ENCODE measurements around the gene ZBTB40.

The ZBTB40 gene

DNA sequence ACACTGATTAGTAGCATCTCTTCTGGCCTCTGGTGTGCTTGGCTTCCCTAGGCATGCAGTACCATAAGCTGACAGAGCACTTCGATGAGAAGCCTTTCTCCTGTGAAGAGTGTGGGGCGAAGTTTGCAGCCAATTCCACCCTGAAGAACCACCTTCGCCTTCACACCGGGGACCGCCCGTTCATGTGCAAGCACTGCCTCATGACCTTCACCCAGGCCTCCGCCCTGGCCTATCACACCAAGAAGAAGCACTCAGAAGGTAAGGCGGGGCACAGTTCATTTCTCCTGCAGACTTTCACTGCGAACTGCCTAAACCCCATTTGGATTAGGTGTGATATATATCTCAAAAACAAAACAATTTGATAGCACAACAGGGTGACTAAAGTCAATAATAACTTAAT, 61.2 kb downstream of the ZBTB40 start:
- peaks cover 0 to 3% of the 10 kb centered on the region in 2 donors for H3K4me1 Mint-ChIP-seq
- no peak for DNase-seq
- ATAC-seq (replicated peaks), result no peak
- H3K36me3 Mint-ChIP-seq, result peaks cover 72 to 81% of the 10 kb centered on the region in 2 donors
- no peak overlapping the region for H3K27ac Mint-ChIP-seq
- no peak overlapping the region for H3K4me3 Mint-ChIP-seq
- H3K27me3 Mint-ChIP-seq, result no peaks in the 10 kb centered on the region
- no peaks in the 10 kb centered on the region for H3K9me3 Mint-ChIP-seq

DNA sequence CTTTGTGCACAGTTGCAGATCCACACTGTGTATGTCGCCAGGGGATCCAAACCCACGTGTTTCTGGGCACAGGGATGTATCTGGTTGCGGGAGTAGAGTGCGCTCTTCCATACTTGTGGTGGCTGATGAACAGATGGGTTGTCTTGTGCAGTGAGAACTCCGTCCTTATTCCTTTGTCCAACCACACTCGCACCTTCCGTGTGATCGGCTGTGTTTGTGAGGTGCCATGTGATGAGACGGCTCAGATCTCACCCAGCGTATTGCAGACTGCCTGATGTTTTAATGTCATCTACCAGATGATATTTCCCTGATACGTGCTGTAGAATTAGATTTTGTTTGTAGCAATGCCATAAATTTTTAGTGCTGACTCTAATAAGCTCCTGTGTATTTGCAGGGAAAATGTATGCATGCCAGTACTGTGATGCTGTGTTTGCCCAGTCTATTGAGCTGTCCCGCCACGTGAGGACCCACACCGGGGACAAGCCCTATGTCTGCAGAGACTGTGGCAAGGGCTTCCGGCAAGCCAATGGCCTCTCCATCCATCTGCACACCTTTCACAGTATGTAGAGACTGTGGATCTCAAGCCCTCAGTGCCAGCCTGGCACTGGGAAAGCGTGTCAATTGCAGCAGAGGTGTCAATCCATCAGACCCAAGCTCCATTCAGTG, 65.4 kb downstream of the ZBTB40 start:
- no peak for DNase-seq
- no peak for ATAC-seq (replicated peaks)
- no peaks in the 10 kb centered on the region for H3K9me3 Mint-ChIP-seq
- H3K4me1 Mint-ChIP-seq, result peaks cover 0 to 3% of the 10 kb centered on the region in 2 donors
- no peaks in the 10 kb centered on the region for H3K27me3 Mint-ChIP-seq
- peaks cover 70 to 75% of the 10 kb centered on the region in 2 donors for H3K36me3 Mint-ChIP-seq
- H3K4me3 Mint-ChIP-seq, result no peak overlapping the region
- no peak overlapping the region for H3K27ac Mint-ChIP-seq

- no peaks in the 10 kb centered on the region for H3K27me3 Mint-ChIP-seq
- no peak overlapping the region for H3K27ac Mint-ChIP-seq
- no peaks in the 10 kb centered on the region for H3K9me3 Mint-ChIP-seq
- H3K4me3 Mint-ChIP-seq, result no peak overlapping the region
- ATAC-seq (replicated peaks) (no peak), DNase-seq (no peak)
- H3K36me3 Mint-ChIP-seq, result peaks cover 62 to 72% of the 10 kb centered on the region in 2 donors
- peaks cover 0 to 3% of the 10 kb centered on the region in 2 donors for H3K4me1 Mint-ChIP-seq
Observed at GRCh38 chr1:22517956-22518355, 66.3 kb downstream of the ZBTB40 start.

- peaks cover 0 to 3% of the 10 kb centered on the region in 2 donors for H3K4me1 Mint-ChIP-seq
- DNase-seq (no peak), ATAC-seq (replicated peaks) (no peak)
- H3K9me3 Mint-ChIP-seq, result no peaks in the 10 kb centered on the region
- H3K36me3 Mint-ChIP-seq, result peaks cover 61 to 71% of the 10 kb centered on the region in 2 donors
- no peaks in the 10 kb centered on the region for H3K27me3 Mint-ChIP-seq
- H3K4me3 Mint-ChIP-seq, result no peak overlapping the region
- no peak overlapping the region for H3K27ac Mint-ChIP-seq
Observed at GRCh38 chr1:22518379-22518778, 66.7 kb downstream of the ZBTB40 start.

GRCh38 chr1:22520871-22521270, 69.2 kb downstream of the ZBTB40 start:
- H3K4me3 Mint-ChIP-seq, result no peak overlapping the region
- DNase-seq (no peak), ATAC-seq (replicated peaks) (no peak)
- no peaks in the 10 kb centered on the region for H3K27me3 Mint-ChIP-seq
- H3K4me1 Mint-ChIP-seq, result no peaks in the 10 kb centered on the region
- peaks cover 57 to 69% of the 10 kb centered on the region in 2 donors for H3K36me3 Mint-ChIP-seq
- no peak overlapping the region for H3K27ac Mint-ChIP-seq
- no peaks in the 10 kb centered on the region for H3K9me3 Mint-ChIP-seq

- DNase-seq (no peak), ATAC-seq (replicated peaks) (no peak)
- H3K36me3 Mint-ChIP-seq, result peaks cover 59 to 66% of the 10 kb centered on the region in 2 donors
Observed at GRCh38 chr1:22521692-22522091, 70.0 kb downstream of the ZBTB40 start.

GRCh38 chr1:22522221-22522743, 70.6 kb downstream of the ZBTB40 start:
- peaks cover 58 to 68% of the 10 kb centered on the region in 2 donors for H3K36me3 Mint-ChIP-seq
- no peak overlapping the region for H3K27ac Mint-ChIP-seq

More at GRCh38 chr1:22521692-22522091, 70.0 kb downstream of the ZBTB40 start:
- H3K4me3 Mint-ChIP-seq, result no peak overlapping the region
- no peaks in the 10 kb centered on the region for H3K4me1 Mint-ChIP-seq
- H3K27me3 Mint-ChIP-seq, result no peaks in the 10 kb centered on the region
- H3K9me3 Mint-ChIP-seq, result no peaks in the 10 kb centered on the region
- H3K27ac Mint-ChIP-seq, result no peak overlapping the region

DNA sequence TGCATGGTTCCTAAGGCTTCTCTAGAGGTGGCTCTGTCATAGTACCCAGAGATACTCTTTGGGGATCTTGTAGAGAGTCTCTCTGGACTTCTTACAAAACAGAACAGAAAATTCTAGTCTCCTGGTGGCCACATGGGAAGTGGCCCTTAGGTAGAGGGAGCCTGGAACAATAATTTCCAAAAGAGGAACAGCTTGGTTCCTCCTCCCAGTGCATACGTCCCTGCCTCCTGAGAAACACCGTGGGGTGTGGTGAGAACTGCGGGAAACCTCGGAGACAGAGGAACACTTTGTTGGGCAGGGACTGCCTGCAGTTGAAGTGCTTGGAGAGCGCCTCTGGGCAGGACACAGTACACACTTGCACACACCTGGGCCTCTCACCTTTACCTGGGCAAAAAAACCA, 72.8 kb downstream of the ZBTB40 start:
- H3K36me3 Mint-ChIP-seq, result peaks cover 52 to 65% of the 10 kb centered on the region in 2 donors

More at GRCh38 chr1:22522221-22522743, 70.6 kb downstream of the ZBTB40 start:
- ATAC-seq (replicated peaks) (no peak), DNase-seq (no peak)
- Mint-ChIP-seq H3K4me1 (no peaks in the 10 kb centered on the region), H3K9me3 (no peaks in the 10 kb centered on the region), H3K4me3 (no peak overlapping the region), H3K27me3 (no peaks in the 10 kb centered on the region)

DNA sequence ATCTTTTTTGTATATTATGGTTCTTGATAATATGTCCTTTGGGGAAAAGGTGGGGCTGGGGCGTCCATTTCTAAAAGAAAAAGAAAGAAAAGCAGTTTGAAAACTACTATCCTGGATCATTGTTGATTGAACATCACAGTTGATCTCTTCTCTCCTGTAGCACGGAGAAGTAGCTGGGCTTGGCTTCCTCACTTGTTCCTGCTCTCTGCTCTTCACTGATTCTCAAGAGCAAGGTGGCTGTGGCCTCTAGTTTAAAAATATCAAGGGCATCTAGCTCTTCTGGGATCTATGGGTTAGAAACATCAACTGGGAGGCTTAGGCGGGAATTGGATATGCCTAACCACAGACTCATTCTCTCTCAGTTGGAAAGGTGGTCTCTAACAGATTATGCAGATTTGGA, 73.6 kb downstream of the ZBTB40 start:
- Mint-ChIP-seq H3K27ac (no peak overlapping the region), H3K36me3 (peaks cover 53 to 69% of the 10 kb centered on the region in 2 donors), H3K4me3 (no peak overlapping the region), H3K4me1 (no peaks in the 10 kb centered on the region), H3K27me3 (no peaks in the 10 kb centered on the region), H3K9me3 (no peaks in the 10 kb centered on the region)
- DNase-seq (no peak), ATAC-seq (replicated peaks) (no peak)

More for the DNA sequence above, 72.8 kb downstream of the ZBTB40 start:
- H3K27me3 Mint-ChIP-seq, result no peaks in the 10 kb centered on the region
- H3K4me1 Mint-ChIP-seq, result no peaks in the 10 kb centered on the region
- H3K4me3 Mint-ChIP-seq, result no peak overlapping the region
- no peak overlapping the region for H3K27ac Mint-ChIP-seq
- ATAC-seq (replicated peaks) (no peak), DNase-seq (no peak)
- H3K9me3 Mint-ChIP-seq, result no peaks in the 10 kb centered on the region

DNA sequence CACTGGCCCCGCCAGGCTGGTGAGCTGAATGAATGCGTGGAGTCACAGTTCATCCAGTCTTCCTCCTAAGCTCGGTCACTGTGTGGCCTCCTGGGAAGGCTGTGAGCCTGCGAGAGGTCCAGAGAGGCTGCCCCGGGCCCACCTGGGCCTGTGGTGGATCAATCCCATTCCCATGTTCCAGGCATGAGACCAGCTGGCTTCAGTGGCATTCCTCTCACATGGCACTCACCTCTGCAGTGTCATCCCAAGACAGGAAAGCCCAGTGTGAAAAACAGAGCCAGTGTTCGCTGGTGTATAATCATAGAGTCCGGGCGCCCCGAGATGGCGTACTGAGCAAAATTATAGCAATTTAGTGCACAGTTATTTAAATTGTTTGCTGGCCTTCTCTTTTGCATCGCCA, 74.0 kb downstream of the ZBTB40 start:
- Mint-ChIP-seq H3K9me3 (no peaks in the 10 kb centered on the region), H3K27me3 (no peaks in the 10 kb centered on the region), H3K4me1 (no peaks in the 10 kb centered on the region), H3K27ac (no peak overlapping the region), H3K4me3 (no peak overlapping the region), H3K36me3 (peaks cover 51 to 66% of the 10 kb centered on the region in 2 donors)
- DNase-seq (no peak), ATAC-seq (replicated peaks) (no peak)

GRCh38 chr1:22526098-22526497, 74.4 kb downstream of the ZBTB40 start:
- peaks cover 50 to 65% of the 10 kb centered on the region in 2 donors for H3K36me3 Mint-ChIP-seq
- DNase-seq, result no peak

DNA sequence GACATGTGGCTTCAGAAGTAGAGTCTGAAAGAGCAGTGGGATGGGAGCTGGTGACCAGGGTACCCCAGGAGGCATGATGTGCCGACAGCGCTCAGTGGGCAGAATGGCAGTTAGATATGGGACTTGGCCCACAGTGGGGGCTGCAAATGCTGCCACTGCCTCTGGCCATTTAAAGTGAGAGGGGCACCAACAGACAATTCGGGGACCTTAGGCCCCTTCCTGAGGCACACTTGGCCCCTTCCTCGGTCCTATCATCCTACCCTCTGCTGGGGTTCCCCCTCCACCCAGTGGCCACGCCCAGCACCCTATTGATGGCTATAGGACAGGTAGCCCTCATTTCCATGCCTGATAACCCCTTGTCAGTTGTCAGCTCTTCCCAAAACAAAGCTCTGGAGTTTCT, 75.0 kb downstream of the ZBTB40 start:
- H3K9me3 Mint-ChIP-seq, result no peaks in the 10 kb centered on the region
- peak overlapping the region; percentile 71 for H3K27ac Mint-ChIP-seq
- no peak for ATAC-seq (replicated peaks)
- DNase-seq, result no peak
- no peaks in the 10 kb centered on the region for H3K27me3 Mint-ChIP-seq
- peaks cover 44 to 66% of the 10 kb centered on the region in 2 donors for H3K36me3 Mint-ChIP-seq
- H3K4me1 Mint-ChIP-seq, result no peaks in the 10 kb centered on the region
- no peak overlapping the region for H3K4me3 Mint-ChIP-seq

More at GRCh38 chr1:22526098-22526497, 74.4 kb downstream of the ZBTB40 start:
- no peak for ATAC-seq (replicated peaks)
- Mint-ChIP-seq H3K4me3 (no peak overlapping the region), H3K4me1 (no peaks in the 10 kb centered on the region), H3K9me3 (no peaks in the 10 kb centered on the region), H3K27ac (no peak overlapping the region), H3K27me3 (no peaks in the 10 kb centered on the region)

DNA sequence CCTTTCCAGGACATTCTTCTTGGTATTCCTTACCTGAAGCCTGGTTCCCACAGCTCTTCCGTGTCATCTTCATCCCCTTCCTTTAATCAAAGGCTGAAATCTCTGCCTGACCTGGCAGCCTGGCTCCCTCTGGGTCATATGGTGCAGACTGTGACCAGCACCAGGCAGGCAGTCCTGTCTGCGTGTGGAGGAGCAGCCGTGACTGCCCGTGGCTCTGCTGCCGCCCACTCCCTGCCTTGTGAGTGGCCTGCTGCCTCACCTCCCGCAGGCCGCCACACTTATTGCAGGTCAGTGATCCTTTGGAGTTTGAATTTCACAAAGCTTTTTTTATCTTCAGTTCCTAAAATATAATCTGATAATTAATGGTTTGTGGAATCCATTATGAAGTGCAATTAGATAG, 75.5 kb downstream of the ZBTB40 start:
- no peaks in the 10 kb centered on the region for H3K9me3 Mint-ChIP-seq
- H3K4me3 Mint-ChIP-seq, result no peak overlapping the region
- no peaks in the 10 kb centered on the region for H3K27me3 Mint-ChIP-seq
- peaks cover 42 to 63% of the 10 kb centered on the region in 2 donors for H3K36me3 Mint-ChIP-seq
- H3K4me1 Mint-ChIP-seq, result no peaks in the 10 kb centered on the region
- H3K27ac Mint-ChIP-seq, result peak overlapping the region; percentile 71
- ATAC-seq (replicated peaks), result no peak
- DNase-seq, result no peak

DNA sequence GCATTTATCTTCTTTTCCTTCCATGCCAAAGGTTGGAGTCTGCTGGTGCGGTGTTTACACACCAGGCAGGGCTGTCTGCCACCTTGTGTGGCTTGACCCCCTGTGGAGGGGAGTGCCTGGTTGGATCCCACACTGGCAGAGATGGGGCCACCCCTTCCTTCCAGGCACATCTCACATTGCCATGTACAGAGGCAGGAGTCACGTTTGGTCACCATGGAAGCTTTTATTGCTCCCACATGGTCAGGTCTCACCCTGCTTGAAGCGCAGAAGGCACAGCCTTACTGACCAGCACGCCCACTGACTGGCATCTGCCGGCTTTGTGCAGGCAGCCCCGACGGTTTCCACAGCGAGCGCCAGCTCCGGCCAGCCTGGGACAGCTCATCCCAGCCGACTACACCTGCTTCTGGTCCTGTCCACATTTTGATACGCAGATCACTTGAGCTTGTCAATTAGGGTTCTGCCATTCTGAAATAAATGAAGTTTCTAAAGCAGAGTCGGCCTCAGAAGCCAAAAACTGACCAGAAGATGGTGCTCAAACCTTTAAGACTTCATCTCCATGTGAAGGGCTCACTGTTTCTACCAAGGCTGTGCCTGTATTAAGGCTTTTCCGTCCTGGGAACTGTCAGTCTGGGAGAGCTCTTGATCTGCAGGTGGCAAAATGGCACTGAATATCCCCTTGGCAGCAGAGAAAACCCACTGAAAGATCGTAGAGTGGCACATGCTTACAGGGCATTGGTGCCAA, 76.1 kb downstream of the ZBTB40 start:
- DNase-seq (no peak), ATAC-seq (replicated peaks) (no peak)
- no peaks in the 10 kb centered on the region for H3K9me3 Mint-ChIP-seq
- no peaks in the 10 kb centered on the region for H3K27me3 Mint-ChIP-seq
- H3K27ac Mint-ChIP-seq, result no peak overlapping the region
- H3K36me3 Mint-ChIP-seq, result peaks cover 42 to 60% of the 10 kb centered on the region in 2 donors
- H3K4me3 Mint-ChIP-seq, result no peak overlapping the region
- no peaks in the 10 kb centered on the region for H3K4me1 Mint-ChIP-seq

GRCh38 chr1:22528451-22528850, 76.8 kb downstream of the ZBTB40 start:
- H3K36me3 Mint-ChIP-seq, result peaks cover 41 to 59% of the 10 kb centered on the region in 2 donors
- DNase-seq, result no peak
- no peak overlapping the region for H3K4me3 Mint-ChIP-seq
- no peaks in the 10 kb centered on the region for H3K27me3 Mint-ChIP-seq
- H3K4me1 Mint-ChIP-seq, result no peaks in the 10 kb centered on the region
- ATAC-seq (replicated peaks), result no peak
- H3K27ac Mint-ChIP-seq, result no peak overlapping the region
- H3K9me3 Mint-ChIP-seq, result no peaks in the 10 kb centered on the region

Measured in stimulated activated naive B cell treated with anti-CD40 and anti-IgM and Interleukin-4, amounts not matched to agents 10 μg/mL and 1 μg/mL and 100 μg/mL, for 72 hours (primary cell).